ENCODE data around the gene CPT1B.
"Not testable (repeated sequence)": the region's sequence is repeated elsewhere in the genome, so short reads cannot be mapped to it uniquely, and the experiment has no call there.

CPT1B gene

GRCh38 chr22:50546326-50547262 lies 31.6 kb downstream of the CPT1B start:
- DNase-seq (ENCODE audit: low read depth), result no peak
- TF ChIP-seq CTCF (IDR thresholded peaks at IDR 0.05; ENCODE audit: control insufficient read depth, insufficient read depth, low read depth, low read length, missing control alignments), result no peak
- H3K4me3 ChIP-seq (ENCODE audit: control insufficient read depth, low read depth, low read length), result no peak overlapping the region

GRCh38 chr22:50545522-50546325 lies 32.5 kb downstream of the CPT1B start, which contains the start of gene KLHDC7B:
TSS of gene KLHDC7B (plus strand) at chr22:50545899. CDS start at chr22:50546244, 345 bp downstream.
- peak; percentile 45 for TF ChIP-seq CTCF (IDR thresholded peaks at IDR 0.05; ENCODE audit: control insufficient read depth, insufficient read depth, low read depth, low read length, missing control alignments)
- no peak for DNase-seq (ENCODE audit: low read depth)
- no peak within 1 kb of the TSS for H3K4me3 ChIP-seq (ENCODE audit: control insufficient read depth, low read depth, low read length)

GRCh38 chr22:50544746-50545253 lies 33.4 kb downstream of the CPT1B start:
- no peak for TF ChIP-seq CTCF (IDR thresholded peaks at IDR 0.05; ENCODE audit: control insufficient read depth, insufficient read depth, low read depth, low read length, missing control alignments)
- no peak overlapping the region for H3K4me3 ChIP-seq (ENCODE audit: control insufficient read depth, low read depth, low read length)
- no peak for DNase-seq (ENCODE audit: low read depth)

- TF ChIP-seq CTCF (IDR thresholded peaks at IDR 0.05; ENCODE audit: control insufficient read depth, insufficient read depth, low read depth, low read length, missing control alignments), result peak; percentile 62
- DNase-seq (ENCODE audit: low read depth), result no peak
- H3K4me3 ChIP-seq (ENCODE audit: control insufficient read depth, low read depth, low read length), result peak overlapping the region; percentile 15
Measured at GRCh38 chr22:50544078-50544745, 34.0 kb downstream of the CPT1B start.

GRCh38 chr22:50542416-50542927 lies 35.8 kb downstream of the CPT1B start:
- no peak for TF ChIP-seq CTCF (IDR thresholded peaks at IDR 0.05; ENCODE audit: control insufficient read depth, insufficient read depth, low read depth, low read length, missing control alignments)
- DNase-seq (ENCODE audit: low read depth), result no peak
- no peak overlapping the region for H3K4me3 ChIP-seq (ENCODE audit: control insufficient read depth, low read depth, low read length)

GRCh38 chr22:50541667-50542026 lies 36.6 kb downstream of the CPT1B start:
- not testable (repeated sequence) for H3K4me3 ChIP-seq (ENCODE audit: control insufficient read depth, low read depth, low read length)
- DNase-seq (ENCODE audit: low read depth), result peak; percentile 88

Measured in AG09309 (cell line).